CD4-positive, alpha-beta T cell treated with Interleukin-15 for 1 hour (primary cell): Measurements from ENCODE around the gene SCYL3.
A peak's percentile ranks its signal among the peaks of the same experiment; 100 is the strongest.
"Not testable (repeated sequence)": the region's sequence is repeated elsewhere in the genome, so short reads cannot be mapped to it uniquely, and the experiment has no call there.

Experiments used
- DNase-seq: peaks from one replicate; pipeline ENCODE4 v3.0.0-alpha.2; 2020

The SCYL3 gene, protein sequence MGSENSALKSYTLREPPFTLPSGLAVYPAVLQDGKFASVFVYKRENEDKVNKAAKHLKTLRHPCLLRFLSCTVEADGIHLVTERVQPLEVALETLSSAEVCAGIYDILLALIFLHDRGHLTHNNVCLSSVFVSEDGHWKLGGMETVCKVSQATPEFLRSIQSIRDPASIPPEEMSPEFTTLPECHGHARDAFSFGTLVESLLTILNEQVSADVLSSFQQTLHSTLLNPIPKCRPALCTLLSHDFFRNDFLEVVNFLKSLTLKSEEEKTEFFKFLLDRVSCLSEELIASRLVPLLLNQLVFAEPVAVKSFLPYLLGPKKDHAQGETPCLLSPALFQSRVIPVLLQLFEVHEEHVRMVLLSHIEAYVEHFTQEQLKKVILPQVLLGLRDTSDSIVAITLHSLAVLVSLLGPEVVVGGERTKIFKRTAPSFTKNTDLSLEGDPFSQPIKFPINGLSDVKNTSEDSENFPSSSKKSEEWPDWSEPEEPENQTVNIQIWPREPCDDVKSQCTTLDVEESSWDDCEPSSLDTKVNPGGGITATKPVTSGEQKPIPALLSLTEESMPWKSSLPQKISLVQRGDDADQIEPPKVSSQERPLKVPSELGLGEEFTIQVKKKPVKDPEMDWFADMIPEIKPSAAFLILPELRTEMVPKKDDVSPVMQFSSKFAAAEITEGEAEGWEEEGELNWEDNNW

DNA sequence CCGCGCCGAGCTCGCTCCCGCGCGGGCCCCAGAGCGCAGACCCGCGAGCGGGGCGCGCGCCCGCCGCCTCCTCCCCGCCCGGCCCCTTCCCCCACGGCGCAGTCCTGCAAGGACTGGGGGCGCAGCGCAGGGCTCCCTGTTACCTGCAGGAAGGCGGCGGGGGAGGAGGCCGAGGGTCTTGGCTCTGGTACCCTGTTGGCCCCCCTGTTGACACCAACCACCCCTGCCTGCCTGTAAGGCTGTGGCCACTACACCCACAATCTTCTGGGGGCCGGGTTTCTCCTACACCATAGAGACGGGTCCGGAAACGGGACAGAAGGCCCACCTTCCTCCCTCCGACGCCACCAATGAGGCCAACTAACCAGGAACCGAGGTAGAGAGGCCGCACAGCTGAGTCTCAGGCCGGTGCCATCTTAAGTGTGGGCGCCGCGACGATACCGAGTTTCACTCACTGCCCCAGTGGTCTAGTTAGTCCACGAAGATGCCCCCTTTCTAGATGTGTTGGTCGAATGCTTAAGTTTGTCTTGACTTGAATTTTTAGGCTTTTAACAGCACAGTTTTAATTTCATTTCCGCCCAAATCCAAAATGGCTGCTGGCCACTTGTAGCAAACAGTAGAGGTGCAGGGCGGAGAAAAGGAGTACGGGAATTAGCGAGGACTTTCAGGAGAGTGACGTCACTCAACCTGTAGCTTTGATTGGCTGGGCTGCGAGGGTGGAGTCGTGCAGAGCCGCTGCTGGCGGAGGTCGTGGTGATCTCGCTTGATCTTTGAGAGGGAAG, at the start of gene SCYL3:
Gene SCYL3, minus strand, starts transcription at position 252 of the 779 bp plus-strand sequence. CDS start 5,056 bp downstream, outside the sequence.
- DNase-seq: peak; percentile 94

DNA sequence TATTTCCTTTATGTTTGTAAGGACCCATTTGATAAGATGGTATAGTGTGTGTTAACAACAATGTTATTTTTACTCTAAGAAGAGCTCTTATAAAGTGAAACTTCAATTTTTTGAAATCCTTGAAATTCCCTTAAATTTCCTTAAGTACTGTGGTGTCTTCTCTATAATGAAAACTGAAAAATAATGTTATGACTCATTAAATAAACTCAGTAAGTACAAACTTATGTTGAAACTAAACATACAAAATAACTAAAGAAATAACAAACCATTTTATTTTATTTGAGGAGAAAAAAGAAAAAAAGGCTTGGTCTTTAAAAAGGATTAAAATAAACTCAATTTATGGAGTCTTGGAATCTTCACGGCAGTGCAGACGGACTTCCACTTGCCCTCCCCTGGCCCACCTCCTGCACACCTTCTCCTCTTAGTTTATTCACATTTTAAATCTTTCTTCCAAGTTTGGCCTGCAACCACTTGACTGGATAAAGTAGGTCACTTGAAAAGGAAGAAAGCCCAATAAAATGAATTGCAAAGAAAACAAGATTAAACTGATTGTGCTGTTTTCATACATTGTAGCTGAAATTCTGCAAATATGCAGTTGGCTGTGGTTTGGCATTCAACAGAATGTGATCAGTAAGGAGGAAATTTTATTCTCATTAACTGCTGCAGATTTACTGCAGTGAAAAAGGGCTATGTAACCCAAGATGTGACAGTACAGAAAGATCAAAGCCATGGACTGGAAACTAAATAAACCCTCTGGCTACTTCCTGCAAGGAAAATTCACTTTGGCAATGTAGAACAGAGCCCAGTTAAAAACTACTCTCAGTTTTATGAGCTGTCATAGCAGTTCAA, 48.5 kb upstream of the SCYL3 start:
- DNase-seq: no peak

GRCh38 chr1:169933984-169934725, 40.5 kb upstream of the SCYL3 start:
- DNase-seq: no peak

GRCh38 chr1:169931795-169932231, 38.1 kb upstream of the SCYL3 start:
- DNase-seq: no peak

GRCh38 chr1:169929210-169929526, 35.5 kb upstream of the SCYL3 start:
- no peak for DNase-seq

GRCh38 chr1:169928438-169929209, 34.9 kb upstream of the SCYL3 start:
- no peak for DNase-seq

GRCh38 chr1:169925505-169926482, 32.1 kb upstream of the SCYL3 start:
- no peak for DNase-seq

DNA sequence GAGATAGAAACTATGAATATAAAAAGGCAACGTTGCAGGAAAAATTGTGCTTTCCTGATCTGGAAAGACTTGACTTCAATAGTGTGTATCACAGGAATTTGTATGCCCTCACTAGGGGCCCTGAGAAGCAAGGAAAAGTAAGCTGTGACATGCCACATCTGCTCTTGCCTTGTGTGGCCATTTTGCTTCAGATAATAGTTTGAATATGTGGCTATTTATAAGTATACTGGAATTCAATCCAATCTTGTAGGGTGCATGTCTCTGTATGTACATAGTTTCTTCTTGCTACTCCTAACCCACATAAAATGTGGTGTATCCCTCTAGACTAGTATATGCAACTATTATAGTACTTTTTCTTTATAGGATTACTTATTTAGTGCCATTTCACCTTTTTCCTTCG, 31.1 kb upstream of the SCYL3 start:
- DNase-seq: no peak

DNA sequence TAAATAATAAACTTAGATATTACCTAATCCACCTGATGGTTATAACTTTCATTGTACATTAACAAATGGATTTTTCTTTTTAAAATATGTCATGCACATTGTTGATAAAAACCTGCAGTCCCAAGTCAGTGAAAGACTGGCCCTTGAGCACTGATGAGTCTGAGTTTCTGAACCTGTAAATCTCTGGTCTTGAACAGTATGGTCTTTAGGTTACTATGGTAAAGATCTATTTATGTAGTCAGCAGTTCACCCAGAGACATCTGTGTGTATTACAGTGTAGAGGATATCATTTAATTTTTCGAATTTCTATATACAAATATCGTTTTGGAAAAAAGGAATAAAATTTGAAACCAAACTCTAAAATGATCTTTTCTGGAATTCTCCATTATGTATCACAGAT, 30.4 kb upstream of the SCYL3 start:
- DNase-seq: no peak

- DNase-seq: no peak
Observed at GRCh38 chr1:169921080-169921479, 27.4 kb upstream of the SCYL3 start.

DNA sequence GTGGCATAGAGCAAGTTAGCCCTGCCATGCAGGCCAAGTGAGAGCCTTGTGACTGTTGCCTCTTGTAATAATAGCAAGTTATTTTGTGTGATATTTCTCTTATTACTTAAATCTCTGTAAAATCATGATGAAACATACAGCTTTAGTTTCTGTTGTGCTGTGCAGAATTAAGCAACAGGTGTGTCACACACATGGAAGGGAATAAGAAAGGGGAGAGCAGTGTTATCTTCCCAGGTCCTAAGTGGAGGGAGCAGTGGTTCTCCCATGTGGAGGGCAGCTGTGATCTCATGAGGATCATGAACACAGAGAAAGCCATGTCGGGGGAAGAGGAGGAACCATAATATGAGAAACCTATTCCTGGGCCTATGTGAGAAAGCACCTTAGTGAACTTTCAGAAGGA, 25.2 kb upstream of the SCYL3 start:
- no peak for DNase-seq

GRCh38 chr1:169918220-169918619, 24.5 kb upstream of the SCYL3 start:
- DNase-seq: not testable (repeated sequence)

GRCh38 chr1:169915150-169915549, 21.5 kb upstream of the SCYL3 start:
- no peak for DNase-seq

DNA sequence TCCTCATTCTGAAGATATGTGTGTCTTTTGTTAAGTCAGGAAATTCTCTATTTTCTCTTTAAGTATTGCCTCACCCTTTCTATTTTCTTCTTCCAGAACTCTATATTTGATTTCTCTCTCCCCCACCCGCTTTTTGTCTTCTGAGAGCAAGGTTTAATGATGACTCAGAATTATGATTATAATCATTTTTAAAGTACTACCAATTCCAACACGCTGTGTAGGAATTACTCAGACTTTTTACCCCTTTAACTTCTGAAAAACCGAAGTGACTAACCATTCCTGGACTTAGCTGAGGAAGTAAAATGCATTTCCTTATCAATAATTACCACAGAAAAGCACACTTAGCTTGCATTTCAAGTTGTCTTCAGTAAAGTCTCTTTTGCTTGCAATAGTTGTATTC, 20.8 kb upstream of the SCYL3 start:
- no peak for DNase-seq

DNA sequence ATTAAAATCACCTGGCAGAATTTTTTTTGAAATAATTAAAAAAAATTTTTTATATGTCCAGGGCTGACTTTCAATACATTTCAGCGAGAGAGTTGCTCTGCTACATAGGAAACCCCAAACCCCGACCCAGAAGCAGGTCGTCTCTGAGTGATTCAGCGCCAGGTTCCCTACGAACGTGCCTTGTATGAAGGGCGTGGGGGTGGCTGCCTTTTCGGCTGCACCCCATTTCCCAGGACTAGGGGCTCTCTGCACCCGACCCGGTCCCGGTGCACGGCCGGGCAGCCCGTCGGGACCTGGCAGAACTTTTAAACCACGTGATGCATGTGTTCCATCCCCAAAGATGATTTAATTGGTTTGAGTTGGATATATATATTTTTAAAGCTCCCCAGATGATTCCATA, 15.8 kb upstream of the SCYL3 start:
- DNase-seq: no peak

DNA sequence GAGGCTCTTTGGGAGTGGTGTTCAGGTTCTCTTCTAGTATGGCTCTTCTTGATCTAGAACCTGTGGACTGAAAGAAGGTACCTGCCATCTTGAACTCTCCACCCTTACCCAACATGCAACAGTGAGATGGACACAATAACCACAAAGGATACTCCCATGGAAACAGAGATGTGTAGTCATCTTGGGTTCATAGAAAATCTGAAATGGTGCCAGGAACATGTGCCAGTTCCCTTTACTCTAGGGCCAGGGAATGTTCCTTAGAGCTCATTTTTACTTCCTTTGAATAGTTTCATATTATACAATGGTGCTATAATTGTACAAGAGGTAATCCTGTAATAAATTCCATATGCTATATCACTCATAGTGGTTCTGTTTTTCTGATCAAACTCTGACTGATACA, 13.2 kb upstream of the SCYL3 start:
- no peak for DNase-seq

GRCh38 chr1:169904834-169905233, 11.1 kb upstream of the SCYL3 start:
- DNase-seq: no peak

- DNase-seq: no peak
Observed at GRCh38 chr1:169902751-169903150, 9.1 kb upstream of the SCYL3 start.

DNA sequence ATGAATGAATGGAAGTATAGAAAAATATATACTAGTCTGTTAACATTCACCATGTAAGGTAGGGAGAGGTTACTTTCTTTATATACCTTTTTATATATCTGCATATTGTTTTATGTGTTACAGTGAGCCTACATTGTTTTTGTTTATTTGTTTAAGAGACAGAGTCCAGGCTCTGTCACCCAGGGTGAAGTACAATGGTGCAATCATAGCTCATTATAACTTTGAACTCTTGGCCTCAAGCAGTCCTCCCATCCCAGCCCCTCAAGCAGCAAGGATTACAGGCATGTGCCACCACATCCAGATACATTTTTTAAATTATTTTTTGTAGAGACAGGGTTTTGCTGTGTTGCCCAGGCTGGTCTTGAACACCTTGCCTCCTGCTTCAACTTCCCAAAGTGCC, 7.4 kb upstream of the SCYL3 start:
- no peak for DNase-seq

GRCh38 chr1:169900571-169900970, 6.9 kb upstream of the SCYL3 start:
- no peak for DNase-seq
